LHCN-M2 (cell line): ENCODE data around the gene GPC1. TPM values are rescaled to one million over a fixed set of nuclear protein-coding genes. Genes with fewer than 3 reads are reported as not detected.
"Not testable (repeated sequence)": the region's sequence is repeated elsewhere in the genome, so short reads cannot be mapped to it uniquely, and the experiment has no call there.

Experiments
- DNase-seq: peaks from one replicate; pipeline ENCODE4 v3.0.0-alpha.2; 2012; ENCODE audit warnings: low read depth
- total RNA-seq: library from RNA; depleted of rRNA; stranded (reverse); fragments of >200 nt; gene quantifications from 2 replicates; pipeline ENCODE4 v1.2.3, GENCODE V29; 2014

Gene GPC1
- total RNA-seq, 1 experiment from 2014 or later, result 118 TPM

GRCh38 chr2:240497082-240497481 is 61.6 kb downstream of the GPC1 start:
- DNase-seq, result not testable (repeated sequence)

- peak; percentile 5 for DNase-seq
Observed at GRCh38 chr2:240498171-240498957, 62.9 kb downstream of the GPC1 start.

GRCh38 chr2:240498958-240499260 is 63.4 kb downstream of the GPC1 start:
- no peak for DNase-seq

- no peak for DNase-seq
Observed at GRCh38 chr2:240499309-240500301, 64.1 kb downstream of the GPC1 start.

GRCh38 chr2:240500561-240501423 is 65.3 kb downstream of the GPC1 start:
- no peak for DNase-seq

GRCh38 chr2:240501531-240501991 is 66.1 kb downstream of the GPC1 start:
- no peak for DNase-seq

- DNase-seq, result no peak
Observed at GRCh38 chr2:240502059-240502429, 66.6 kb downstream of the GPC1 start.

- no peak for DNase-seq
Observed at GRCh38 chr2:240502430-240503121, 67.1 kb downstream of the GPC1 start.

- no peak for DNase-seq
Observed at GRCh38 chr2:240503375-240503774, 67.9 kb downstream of the GPC1 start.

GRCh38 chr2:240503848-240504247 is 68.4 kb downstream of the GPC1 start:
- DNase-seq, result no peak

GRCh38 chr2:240505910-240506309 is 70.4 kb downstream of the GPC1 start:
- DNase-seq, result no peak

- no peak for DNase-seq
Observed at GRCh38 chr2:240506406-240507059, 71.1 kb downstream of the GPC1 start.

- DNase-seq, result no peak
Observed at GRCh38 chr2:240507060-240507777, 71.8 kb downstream of the GPC1 start.

- no peak for DNase-seq
Observed at GRCh38 chr2:240507778-240508251, 72.4 kb downstream of the GPC1 start.

GRCh38 chr2:240508832-240509545 is 73.5 kb downstream of the GPC1 start:
- DNase-seq, result no peak

- peak; percentile 9 for DNase-seq
Observed at GRCh38 chr2:240509667-240510512, 74.4 kb downstream of the GPC1 start.

- DNase-seq, result no peak
Observed at GRCh38 chr2:240510513-240511210, 75.2 kb downstream of the GPC1 start.
